ENCODE data around the gene PPP4C.

- no peak for TF ChIP-seq POLR2A (IDR thresholded peaks at IDR 0.05)
- TF ChIP-seq CTCF (IDR thresholded peaks at IDR 0.05): no peak
These were observed 15.4 kb upstream of the PPP4C start for GRCh38 chr16:30060346-30060745.
